Measurements from ENCODE around the gene CDR2. TPM values are rescaled to one million over a fixed set of nuclear protein-coding genes. Genes with fewer than 3 reads are reported as not detected.

The CDR2 gene
- total and polyA plus RNA-seq, 2 donors (not counting 1 experiment from before 2014, with no cell fraction given): 8.0 to 11.3 TPM

GRCh38 chr16:22320572-22321339, 53.7 kb downstream of the CDR2 start:
- H3K9me3 ChIP-seq (ENCODE audit: control extremely low read depth in 1 of 3, control insufficient read depth in 2 of 3, insufficient read depth in 1 of 3, low read length in 2 of 3): no peaks in the 10 kb centered on the region
- H3K4me2 ChIP-seq (replicated peaks; ENCODE audit: low read depth, low read length, poor library complexity, severe bottlenecking): no peak overlapping the region
- H4K20me1 ChIP-seq (ENCODE audit: control insufficient read depth, insufficient read depth, low read length, poor library complexity, severe bottlenecking): peaks cover 33% of the 10 kb centered on the region
- no peaks in the 10 kb centered on the region for H3K27me3 ChIP-seq (replicated peaks in 1 of 4; ENCODE audit: control extremely low read depth in 1 of 4, control insufficient read depth in 3 of 4, insufficient read depth in 4 of 4, low read length in 3 of 4)
- H3K4me1 ChIP-seq (ENCODE audit: control insufficient read depth in 2 of 2, insufficient read depth in 2 of 2, low read length in 2 of 2): no peaks in the 10 kb centered on the region
- POLR2A ChIA-PET: no interaction called here
- Mint-ChIP-seq H3K9me3 (ENCODE audit: insufficient read depth) (no peaks in the 10 kb centered on the region), H3K4me3 (no peak overlapping the region), H3K4me1 (no peaks in the 10 kb centered on the region), H3K27ac (no peak overlapping the region), H3K27me3 (no peaks in the 10 kb centered on the region)
- CTCF ChIA-PET: interaction anchor here (0.6 to 2.8 kb wide), 12 partner anchors 9 to 1164 kb away, joined by 3 to 17 read pairs (median 4); no protein-coding TSS in a partner anchor
- peaks cover 14% of the 10 kb centered on the region for H3K79me2 ChIP-seq (ENCODE audit: control insufficient read depth, insufficient read depth, low read length)
- ATAC-seq (ENCODE audit: low read depth) (no peak), DNase-seq (no peak)
- peaks cover 0 to 87% of the 10 kb centered on the region in 2 experiments for H3K36me3 ChIP-seq (replicated peaks in 1 of 2; ENCODE audit: control extremely low read depth in 1 of 2, control insufficient read depth in 1 of 2, extremely low read depth in 1 of 2, insufficient read depth in 2 of 2, low read length in 1 of 2)
- intact Hi-C loops (cut with micrococcal nuclease): loop anchor here (2.0 to 5.0 kb wide), 2 partner anchors 54 to 1163 kb away; partner anchors contain the start of genes CDR2 and LDAF1
- H2AFZ ChIP-seq (ENCODE audit: insufficient read depth, low read depth, low read length, poor library complexity, severe bottlenecking): no peak overlapping the region
- TF ChIP-seq EZH2 (IDR thresholded peaks at IDR 0.05; ENCODE audit: borderline replicate concordance, insufficient read depth, low read depth, low read length, poor library complexity, severe bottlenecking) (no peak), CTCF (IDR thresholded peaks at IDR 0.05) (no peak)
- H3K4me3 ChIP-seq (ENCODE audit: control extremely low read depth in 1 of 5, extremely low read depth in 1 of 5, insufficient read depth in 1 of 5, low read depth in 2 of 5, low read length in 4 of 5): no peak overlapping the region
- H3K27ac ChIP-seq (ENCODE audit: low read length in 2 of 2): no peak overlapping the region
- 94% methylated on average over 6 of the region's 13 CpGs for WGBS (ENCODE audit: insufficient coverage)
- H3K9ac ChIP-seq (ENCODE audit: low read length): no peak overlapping the region

GRCh38 chr16:22318690-22319358, 55.6 kb downstream of the CDR2 start:
- Mint-ChIP-seq H3K27ac (no peak overlapping the region), H3K4me1 (no peaks in the 10 kb centered on the region), H3K27me3 (no peaks in the 10 kb centered on the region), H3K4me3 (no peak overlapping the region), H3K9me3 (ENCODE audit: insufficient read depth) (no peaks in the 10 kb centered on the region)
- Histone ChIP-seq H3K4me2 (replicated peaks; ENCODE audit: low read depth, low read length, poor library complexity, severe bottlenecking) (no peak overlapping the region), H3K9ac (ENCODE audit: low read length) (no peak overlapping the region), H3K4me1 (ENCODE audit: control insufficient read depth in 2 of 2, insufficient read depth in 2 of 2, low read length in 2 of 2) (no peaks in the 10 kb centered on the region), H3K4me3 (ENCODE audit: control extremely low read depth in 1 of 5, extremely low read depth in 1 of 5, insufficient read depth in 1 of 5, low read depth in 2 of 5, low read length in 4 of 5) (no peak overlapping the region), H4K20me1 (ENCODE audit: control insufficient read depth, insufficient read depth, low read length, poor library complexity, severe bottlenecking) (peaks cover 33% of the 10 kb centered on the region), H3K36me3 (replicated peaks in 1 of 2; ENCODE audit: control extremely low read depth in 1 of 2, control insufficient read depth in 1 of 2, extremely low read depth in 1 of 2, insufficient read depth in 2 of 2, low read length in 1 of 2) (peaks cover 0 to 83% of the 10 kb centered on the region in 2 experiments), H3K27ac (ENCODE audit: low read length in 2 of 2) (no peak overlapping the region), H2AFZ (ENCODE audit: insufficient read depth, low read depth, low read length, poor library complexity, severe bottlenecking) (no peak overlapping the region), H3K9me3 (ENCODE audit: control extremely low read depth in 1 of 3, control insufficient read depth in 2 of 3, insufficient read depth in 1 of 3, low read length in 2 of 3) (no peaks in the 10 kb centered on the region), H3K79me2 (ENCODE audit: control insufficient read depth, insufficient read depth, low read length) (peaks cover 14% of the 10 kb centered on the region), H3K27me3 (replicated peaks in 1 of 4; ENCODE audit: control extremely low read depth in 1 of 4, control insufficient read depth in 3 of 4, insufficient read depth in 4 of 4, low read length in 3 of 4) (no peaks in the 10 kb centered on the region)
- no peak for TF ChIP-seq EZH2 (IDR thresholded peaks at IDR 0.05; ENCODE audit: borderline replicate concordance, insufficient read depth, low read depth, low read length, poor library complexity, severe bottlenecking)
- TF ChIP-seq CTCF (IDR thresholded peaks at IDR 0.05): peak; percentile 72
- DNase-seq (peak; percentile 52), ATAC-seq (ENCODE audit: low read depth) (no peak)
- ChIA-PET CTCF (interaction anchor here (1.0 kb wide), 1 partner anchor 55 kb away, joined by 3 read pairs; no protein-coding TSS in a partner anchor), POLR2A (no interaction called here)
- intact Hi-C loops (cut with micrococcal nuclease): no loop called here
- 98% methylated on average over 4 of the region's 18 CpGs for WGBS (ENCODE audit: insufficient coverage)
